HG02798 (cell line): ENCODE measurements around the gene ERV3-1.
"Not testable (repeated sequence)": the region's sequence is repeated elsewhere in the genome, so short reads cannot be mapped to it uniquely, and the experiment has no call there.

Experiments used
- ATAC-seq: cut with Tn5 transposase; IDR thresholded peaks from one replicate; pipeline ENCODE4 v1.9.1; 2021; ENCODE audit warnings: mild to moderate bottlenecking; ENCODE audit not compliant: unreplicated experiment, poor library complexity

The ERV3-1 gene

DNA sequence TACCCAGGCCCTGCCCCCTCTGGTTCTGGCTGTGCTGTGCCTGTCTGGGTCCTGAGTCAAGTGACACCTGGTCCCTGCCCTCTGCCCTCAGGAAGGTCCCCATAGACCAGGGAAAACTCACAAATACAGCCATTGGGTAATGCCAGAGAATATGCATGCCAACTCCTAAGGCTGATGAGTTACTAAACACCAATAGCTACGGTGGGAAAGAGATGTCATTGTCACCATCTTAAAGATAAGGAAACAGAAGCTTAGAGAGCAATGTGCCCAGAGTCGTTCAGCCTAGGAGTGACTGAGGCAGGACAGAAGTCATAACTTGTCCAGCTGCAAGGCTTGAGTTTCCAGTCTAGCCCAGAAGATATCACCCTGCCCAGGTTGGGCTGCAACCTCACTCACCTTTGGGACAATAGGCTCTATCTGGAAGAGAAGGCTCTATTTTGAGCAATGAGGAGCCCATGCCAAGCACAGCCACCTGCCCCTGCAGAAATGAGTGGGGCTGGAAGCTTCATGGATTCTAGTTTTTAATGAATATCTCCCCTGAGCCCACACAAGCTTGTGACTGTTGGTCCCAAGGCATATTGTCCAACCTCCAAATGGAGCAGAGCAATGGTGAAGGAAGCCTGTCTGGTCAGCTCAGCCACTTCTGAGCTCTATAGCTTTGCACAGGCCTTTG lies 60.8 kb downstream of the ERV3-1 start:
- no peak for ATAC-seq

GRCh38 chr7:64944667-64945502 lies 61.6 kb downstream of the ERV3-1 start:
- not testable (repeated sequence) for ATAC-seq
